A549 (cell line): ENCODE data around the gene ALDH4A1. TPM values are rescaled to one million over a fixed set of nuclear protein-coding genes. Genes with fewer than 3 reads are reported as not detected.
A peak's percentile ranks its signal among the peaks of the same experiment; 100 is the strongest.

Experiments
- ATAC-seq, 2 experiments: fragments of 200-7000 bp in 1 of 2; fragments of >200 bp in 1 of 2; cut with Nextera tagmentation in 1 of 2; cut with Tn5 transposase in 1 of 2; 3 replicates each; pipeline versions ENCODE4 v1.8.0 to v1.9.1; 2018 to 2020; ENCODE audit warnings: mild to moderate bottlenecking in 1 of 2, moderate library complexity in 1 of 2
- CTCF ChIA-PET: fragments of 300-600 bp; sonication (Branson Sonifier 250); formaldehyde crosslinking; extraction: SDS; loops from one replicate; lab custom pipeline; 2021; ENCODE audit warnings: antibody characterized with exemption, inconsistent platforms; lab: Yijun Ruan, JAX
- POLR2A ChIA-PET: fragments of 350-600 bp; formaldehyde crosslinking; extraction: SDS; loops from one replicate; lab custom pipeline; 2021; ENCODE audit warnings: antibody characterized with exemption, inconsistent platforms; lab: Yijun Ruan, JAX
- DNase-seq, 2 experiments: peaks; one replicate each; pipeline versions ENCODE4 v3.0.0 to v3.0.0-alpha.2; 2011 to 2016; ENCODE audit warnings: low read depth in 1 of 2, low spot score in 1 of 2
- FAIRE-seq: peaks from 2 replicates; lab custom pipeline; 2011; peaks lifted over from hg19 to GRCh38; lab: Jason Lieb, UNC
- H3K27ac ChIP-seq, 2 experiments: fragments of >200 bp; sonication (Bioruptor Twin); formaldehyde crosslinking; 3 replicates each; pipeline ENCODE4 v1.5.1; 2016 to 2017
- H3K4me1 ChIP-seq: fragments of >200 bp; sonication (Bioruptor Twin); formaldehyde crosslinking; 3 replicates; pipeline ENCODE4 v1.6.1; 2016
- H3K4me2 ChIP-seq: fragments of >200 bp; sonication (Bioruptor Twin); formaldehyde crosslinking; 3 replicates; pipeline ENCODE4 v1.6.1; 2016
- H3K4me3 ChIP-seq: fragments of >200 bp; sonication (Bioruptor Twin); formaldehyde crosslinking; 3 replicates; pipeline ENCODE4 v1.5.1; 2016
- H3K9me3 ChIP-seq: fragments of >200 bp; sonication (Bioruptor Twin); formaldehyde crosslinking; 3 replicates; pipeline ENCODE4 v1.6.1; 2016
- CBX8 ChIP-seq: fragments of 200-600 bp; sonication (generic); IDR thresholded peaks from 2 replicates; pipeline ENCODE4 v1.6.1; 2016
- CEBPB ChIP-seq, 2 experiments: fragments of >200 bp in 1 of 2; sonication (Bioruptor Twin) in 1 of 2; formaldehyde crosslinking in 1 of 2; IDR thresholded peaks; 2 replicates each; pipeline ENCODE4 v1.6.1; 2012 to 2016
- CHD2 ChIP-seq: fragments of 150-350 bp; IDR thresholded peaks from 2 replicates; pipeline ENCODE4 v1.6.1; 2014; ENCODE audit warnings: low read length; ENCODE audit not compliant: partially characterized antibody
- CTCF ChIP-seq: fragments of >200 bp; sonication (Bioruptor Twin); formaldehyde crosslinking; IDR thresholded peaks from 3 replicates; pipeline ENCODE4 v1.5.1; 2016
- HDAC2 ChIP-seq: fragments of 200-600 bp; sonication (generic); IDR thresholded peaks from 2 replicates; pipeline ENCODE4 v1.6.1; 2016
- HOXB5 ChIP-seq: fragments of 250-450 bp; sonication (Bioruptor Pico); IDR thresholded peaks from 2 replicates; pipeline ENCODE4 v1.5.0; 2020; ENCODE audit warnings: mild to moderate bottlenecking, moderate library complexity
- JUN ChIP-seq, 2 experiments: fragments of >200 bp; sonication (Bioruptor Twin); formaldehyde crosslinking; IDR thresholded peaks; 2 replicates in 1 of 2; 3 replicates in 1 of 2; pipeline ENCODE4 v1.6.1; 2016 to 2017
- KDM1A ChIP-seq: fragments of 200-600 bp; sonication (generic); IDR thresholded peaks from 2 replicates; pipeline ENCODE4 v1.6.1; 2016; ENCODE audit warnings: low read depth, mild to moderate bottlenecking
- MAFK ChIP-seq: fragments of 450-650 bp; IDR thresholded peaks from 2 replicates; pipeline ENCODE4 v1.6.1; 2014; ENCODE audit not compliant: partially characterized antibody
- NPAS2 ChIP-seq: fragments of 250-450 bp; sonication (Bioruptor Pico); IDR thresholded peaks from 2 replicates; pipeline ENCODE4 v1.8.0; 2022; ENCODE audit warnings: mild to moderate bottlenecking, moderate library complexity, borderline replicate concordance
- PBX3 ChIP-seq: IDR thresholded peaks from 2 replicates; pipeline ENCODE4 v1.6.1; 2012
- POLR2A ChIP-seq: IDR thresholded peaks from 2 replicates; pipeline ENCODE4 v1.6.1; 2012; ENCODE audit warnings: mild to moderate bottlenecking, low read length
- RAD21 ChIP-seq, 2 experiments: fragments of >200 bp in 1 of 2; sonication (Bioruptor Twin) in 1 of 2; formaldehyde crosslinking in 1 of 2; IDR thresholded peaks in 1 of 2; conservative IDR thresholded peaks in 1 of 2; 2 replicates in 1 of 2; 3 replicates in 1 of 2; pipeline ENCODE4 v1.6.1; 2012 to 2018; ENCODE audit warnings: inconsistent platforms in 1 of 2
- RCOR1 ChIP-seq: fragments of 150-350 bp; IDR thresholded peaks from 2 replicates; pipeline ENCODE4 v1.6.1; 2014; ENCODE audit warnings: antibody characterized with exemption, low read length, low read depth
- RNF2 ChIP-seq: fragments of 200-600 bp; sonication (generic); IDR thresholded peaks from 2 replicates; pipeline ENCODE4 v1.6.1; 2016; ENCODE audit warnings: low read depth, mild to moderate bottlenecking, antibody characterized with exemption, moderate library complexity, borderline replicate concordance
- TP53 ChIP-seq: fragments of 250-450 bp; sonication (Bioruptor Pico); IDR thresholded peaks from 2 replicates; pipeline ENCODE4 v1.5.0; 2021; ENCODE audit warnings: mild to moderate bottlenecking, moderate library complexity
- whole genome bisulfite sequencing: methylation state at CpG from one replicate; pipeline ENCODE4 v1.1.6; 2017; ENCODE audit errors: missing lambda C conversion rate; 5-methylcytosine and 5-hydroxymethylcytosine counted together
- polyA plus RNA-seq, 4 experiments: library from polyadenylated mRNA; depleted of rRNA in 3 of 4; stranded (reverse); fragments of >200 nt; fragmentation: RNase III in 1 of 4; extraction: RNeasy Plus Mini Kit Qiagen cat#74134 plus additional on column Dnase treatment in 1 of 4; gene quantifications; 2 replicates in 3 of 4; 3 replicates in 1 of 4; pipeline ENCODE4 v1.2.3, GENCODE V29; 2011 to 2017
- TF ChIP-seq, protein P1 (sequence below): fragments of 200-600 bp; sonication (generic); IDR thresholded peaks from 2 replicates; pipeline ENCODE4 v1.6.1; 2016; ENCODE audit warnings: antibody characterized with exemption, mild to moderate bottlenecking, moderate library complexity
- TF ChIP-seq, protein P2 (sequence below): fragments of >200 bp; sonication (Bioruptor Twin); formaldehyde crosslinking; IDR thresholded peaks from 3 replicates; pipeline ENCODE4 v1.6.1; 2016

The ALDH4A1 gene
- polyA plus RNA-seq, 2 of the 4 experiments (the other 2 are of a cell fraction) = 9.4 to 15.4 TPM

- TF ChIP-seq, protein P1, sequence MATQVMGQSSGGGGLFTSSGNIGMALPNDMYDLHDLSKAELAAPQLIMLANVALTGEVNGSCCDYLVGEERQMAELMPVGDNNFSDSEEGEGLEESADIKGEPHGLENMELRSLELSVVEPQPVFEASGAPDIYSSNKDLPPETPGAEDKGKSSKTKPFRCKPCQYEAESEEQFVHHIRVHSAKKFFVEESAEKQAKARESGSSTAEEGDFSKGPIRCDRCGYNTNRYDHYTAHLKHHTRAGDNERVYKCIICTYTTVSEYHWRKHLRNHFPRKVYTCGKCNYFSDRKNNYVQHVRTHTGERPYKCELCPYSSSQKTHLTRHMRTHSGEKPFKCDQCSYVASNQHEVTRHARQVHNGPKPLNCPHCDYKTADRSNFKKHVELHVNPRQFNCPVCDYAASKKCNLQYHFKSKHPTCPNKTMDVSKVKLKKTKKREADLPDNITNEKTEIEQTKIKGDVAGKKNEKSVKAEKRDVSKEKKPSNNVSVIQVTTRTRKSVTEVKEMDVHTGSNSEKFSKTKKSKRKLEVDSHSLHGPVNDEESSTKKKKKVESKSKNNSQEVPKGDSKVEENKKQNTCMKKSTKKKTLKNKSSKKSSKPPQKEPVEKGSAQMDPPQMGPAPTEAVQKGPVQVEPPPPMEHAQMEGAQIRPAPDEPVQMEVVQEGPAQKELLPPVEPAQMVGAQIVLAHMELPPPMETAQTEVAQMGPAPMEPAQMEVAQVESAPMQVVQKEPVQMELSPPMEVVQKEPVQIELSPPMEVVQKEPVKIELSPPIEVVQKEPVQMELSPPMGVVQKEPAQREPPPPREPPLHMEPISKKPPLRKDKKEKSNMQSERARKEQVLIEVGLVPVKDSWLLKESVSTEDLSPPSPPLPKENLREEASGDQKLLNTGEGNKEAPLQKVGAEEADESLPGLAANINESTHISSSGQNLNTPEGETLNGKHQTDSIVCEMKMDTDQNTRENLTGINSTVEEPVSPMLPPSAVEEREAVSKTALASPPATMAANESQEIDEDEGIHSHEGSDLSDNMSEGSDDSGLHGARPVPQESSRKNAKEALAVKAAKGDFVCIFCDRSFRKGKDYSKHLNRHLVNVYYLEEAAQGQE = peak; percentile 39; the same call in 1 of the 2 replicates
- TF ChIP-seq NPAS2 (CRISPR knock-in tag) = no peak
- no peak for TF ChIP-seq HDAC2
- TF ChIP-seq JUN (IDR thresholded peaks at IDR 0.05) = peak in 1 of 2 experiments; percentile 11; a peak in 1 of 5 replicates
- ATAC-seq = peak; percentile 49 to 66; a peak in 4 of 6 replicates
- no peak for FAIRE-seq
- Histone ChIP-seq H3K9me3 (no peaks in the 10 kb centered on the region), H3K4me2 (peak overlapping the region; percentile 93), H3K27ac (peak overlapping the region; percentile 85 to 91), H3K4me3 (peak overlapping the region; percentile 32), H3K4me1 (peaks cover 96% of the 10 kb centered on the region)
- peak in 1 of 2 experiments; percentile 56 for DNase-seq
- CTCF ChIA-PET = interaction anchor here (0.9 to 1.7 kb wide), 5 partner anchors 36 to 147 kb away, joined by 3 to 7 read pairs (median 5); no protein-coding TSS in a partner anchor
- POLR2A ChIA-PET = no interaction called here
- WGBS = 38% methylated on average over 13 of the region's 23 CpGs
These were observed 46.7 kb upstream of the ALDH4A1 start for GRCh38 chr1:18948913-18949685.

DNA sequence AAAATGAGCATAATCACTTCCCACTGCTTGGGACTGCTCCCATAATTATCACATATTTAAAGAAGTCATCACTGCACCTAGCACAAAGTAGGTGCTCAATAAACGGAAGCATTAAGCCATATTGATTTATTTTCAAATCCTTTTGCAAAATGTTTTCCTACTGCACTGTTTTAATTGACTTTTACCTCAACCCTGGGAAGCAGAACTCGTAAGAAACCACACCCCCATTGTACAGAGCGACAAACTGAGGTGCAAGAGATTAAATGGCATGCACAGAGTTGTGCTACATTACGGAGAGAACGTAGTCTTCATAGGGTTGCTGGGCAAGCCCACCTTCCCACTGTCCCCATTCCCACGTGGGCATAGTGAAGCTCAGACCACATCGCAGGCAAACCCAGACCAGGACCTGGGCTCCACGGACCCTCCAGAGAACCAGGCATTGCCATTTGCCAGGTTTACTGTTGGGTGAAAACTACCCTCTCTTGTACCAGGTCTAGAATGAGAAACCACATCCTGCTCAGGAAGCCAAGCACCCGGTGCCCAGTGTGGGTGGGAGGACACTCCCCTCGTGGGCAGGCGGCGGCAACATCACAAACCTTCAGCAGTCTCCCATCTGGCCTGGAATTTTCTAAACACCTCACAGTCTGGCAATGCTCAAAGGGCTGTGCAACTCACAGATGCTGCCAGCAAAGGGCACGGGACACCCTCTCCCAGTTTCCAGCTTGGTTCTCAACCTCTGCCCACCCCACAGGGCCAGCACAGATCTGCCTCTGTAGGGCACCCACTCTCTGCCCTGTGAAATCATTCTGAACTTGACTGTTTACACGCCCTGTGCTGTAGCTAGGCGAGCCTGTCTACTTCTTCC is 45.9 kb upstream of the ALDH4A1 start:
- 57% methylated on average over 13 of the region's 15 CpGs for WGBS
- no peak for DNase-seq
- ATAC-seq = peak; percentile 3 to 28; a peak in 3 of 6 replicates
- H3K27ac ChIP-seq = peak overlapping the region; percentile 85 to 91
- no peak overlapping the region for H3K4me3 ChIP-seq
- no peak for TF ChIP-seq HOXB5 (CRISPR knock-in tag)
- peak; percentile 78; the same call in 1 of the 2 replicates for TF ChIP-seq KDM1A
- TF ChIP-seq, all 56 proteins: peak for 1
- POLR2A ChIA-PET = no interaction called here
- no peaks in the 10 kb centered on the region for H3K9me3 ChIP-seq
- CTCF ChIA-PET = interaction anchor here (1.0 to 1.3 kb wide), 2 partner anchors 35 to 64 kb away, joined by 3 to 5 read pairs; no protein-coding TSS in a partner anchor
- peak overlapping the region; percentile 93 for H3K4me2 ChIP-seq
- H3K4me1 ChIP-seq = peaks cover 88% of the 10 kb centered on the region
- FAIRE-seq = no peak

DNA sequence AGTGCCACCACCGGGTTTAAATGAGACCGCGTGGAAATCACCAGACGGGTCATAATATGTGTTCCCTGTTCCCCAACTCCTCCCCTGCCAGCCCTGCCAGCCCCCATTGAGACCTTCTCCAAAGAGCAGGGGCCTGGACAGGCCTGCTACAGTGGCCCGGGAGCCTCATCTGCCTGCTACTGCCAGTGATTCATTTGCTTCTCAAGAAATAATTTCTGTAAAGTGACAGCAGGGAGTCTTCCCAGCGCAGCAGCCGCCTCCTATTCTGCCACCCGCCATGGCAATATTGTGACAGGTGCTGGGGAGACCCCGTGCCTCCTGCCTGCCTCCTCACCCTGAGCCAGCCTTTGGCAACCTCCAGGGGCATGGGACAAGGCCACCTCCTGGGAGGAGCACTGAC is 45.2 kb upstream of the ALDH4A1 start:
- 92% methylated on average over 4 of the region's 9 CpGs for WGBS
- ATAC-seq (no peak), DNase-seq (no peak), FAIRE-seq (no peak)
- Histone ChIP-seq H3K27ac (peak overlapping the region; percentile 23 to 91), H3K4me2 (peak overlapping the region; percentile 93; the same call in 2 of the 3 replicates), H3K4me3 (no peak overlapping the region), H3K4me1 (peaks cover 83% of the 10 kb centered on the region)
- CTCF ChIA-PET = interaction anchor here (1.3 to 4.4 kb wide), 2 partner anchors 35 to 65 kb away, joined by 3 to 23 read pairs; no protein-coding TSS in a partner anchor
- TF ChIP-seq KDM1A = no peak
- TF ChIP-seq CBX8 = no peak
- no peak for TF ChIP-seq PBX3
- TF ChIP-seq POLR2A = no peak
- TF ChIP-seq, protein P2, sequence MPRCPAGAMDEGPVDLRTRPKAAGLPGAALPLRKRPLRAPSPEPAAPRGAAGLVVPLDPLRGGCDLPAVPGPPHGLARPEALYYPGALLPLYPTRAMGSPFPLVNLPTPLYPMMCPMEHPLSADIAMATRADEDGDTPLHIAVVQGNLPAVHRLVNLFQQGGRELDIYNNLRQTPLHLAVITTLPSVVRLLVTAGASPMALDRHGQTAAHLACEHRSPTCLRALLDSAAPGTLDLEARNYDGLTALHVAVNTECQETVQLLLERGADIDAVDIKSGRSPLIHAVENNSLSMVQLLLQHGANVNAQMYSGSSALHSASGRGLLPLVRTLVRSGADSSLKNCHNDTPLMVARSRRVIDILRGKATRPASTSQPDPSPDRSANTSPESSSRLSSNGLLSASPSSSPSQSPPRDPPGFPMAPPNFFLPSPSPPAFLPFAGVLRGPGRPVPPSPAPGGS = no peak
- no peak for TF ChIP-seq RNF2
- TF ChIP-seq CTCF = no peak
- no peak for TF ChIP-seq CHD2
- TF ChIP-seq RCOR1 = no peak
- no peak for TF ChIP-seq MAFK
- TF ChIP-seq TP53 (CRISPR knock-in tag) = no peak
- TF ChIP-seq RAD21 (conservative IDR thresholded peaks at IDR 0.05 in 1 of 2, IDR thresholded peaks at IDR 0.05 in 1 of 2) = no peak
- TF ChIP-seq CEBPB (IDR thresholded peaks at IDR 0.05) = no peak
- TF ChIP-seq, all 56 proteins: peak for 0
- no peaks in the 10 kb centered on the region for H3K9me3 ChIP-seq
- POLR2A ChIA-PET = no interaction called here
